HL-60/S4 treated with phorbol 12-myristate 13-acetate at 8.2 ng/mL for 4 days and 3 days (cell line): ENCODE measurements around the gene CLIP3.
"Not testable (repeated sequence)": the region's sequence is repeated elsewhere in the genome, so short reads cannot be mapped to it uniquely, and the experiment has no call there.

Source experiments
- in situ Hi-C: fragments of 300-500 bp; cut with MboI; formaldehyde crosslinking; loops from 2 replicates; pipeline ENCODE4 v1.15.0; 2022; ENCODE audit warnings: low sequenced_read_pairs

Gene CLIP3

DNA sequence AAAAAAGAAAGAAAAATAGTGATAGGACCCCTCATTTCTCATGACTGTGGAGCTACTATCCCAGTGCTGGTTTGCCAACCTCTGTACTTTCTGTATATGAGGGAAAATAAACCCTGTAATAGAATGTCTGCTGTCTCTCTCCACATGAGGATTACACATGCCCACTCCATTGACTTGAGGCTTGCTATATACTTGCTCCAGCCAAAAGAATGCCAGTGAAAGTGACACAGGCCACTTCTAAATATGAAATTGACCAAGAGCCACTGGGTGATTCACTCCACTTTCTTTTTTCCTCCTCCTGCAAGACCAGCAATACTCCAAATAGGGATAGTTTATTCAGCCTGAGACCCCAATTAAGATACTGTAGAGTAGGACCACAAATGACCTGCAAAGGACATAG is 15.2 kb upstream of the CLIP3 start:
- in situ Hi-C loops, result no loop called here

DNA sequence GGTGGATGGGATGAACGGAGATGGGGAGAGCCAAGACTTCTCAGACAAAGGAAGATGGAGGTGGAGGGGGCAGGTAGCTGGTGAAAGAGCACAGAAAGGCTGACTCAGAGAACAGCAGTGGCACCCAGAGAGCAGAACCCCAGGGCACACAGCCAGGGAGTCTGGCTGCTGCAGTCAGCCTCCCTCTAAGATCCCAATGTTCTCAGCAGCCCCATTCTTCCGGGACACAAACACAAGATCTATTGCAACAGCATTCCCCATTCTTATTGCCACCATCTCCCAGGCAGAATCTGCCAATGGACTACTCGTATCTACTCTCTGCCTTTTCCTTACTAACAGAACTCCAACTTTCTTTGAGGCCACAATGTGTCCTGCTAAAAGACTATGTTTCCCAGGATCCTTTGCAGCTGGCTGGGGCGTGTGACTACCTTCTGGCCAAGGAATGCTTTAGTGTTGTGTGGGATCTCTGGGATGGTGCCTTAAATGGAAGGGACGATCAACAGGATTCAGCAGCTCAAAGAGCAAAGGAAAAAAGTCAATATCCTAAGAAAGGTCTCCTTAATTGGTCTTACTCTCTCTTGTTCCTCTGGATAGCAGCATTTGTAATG is 13.9 kb upstream of the CLIP3 start:
- in situ Hi-C loops, result no loop called here

DNA sequence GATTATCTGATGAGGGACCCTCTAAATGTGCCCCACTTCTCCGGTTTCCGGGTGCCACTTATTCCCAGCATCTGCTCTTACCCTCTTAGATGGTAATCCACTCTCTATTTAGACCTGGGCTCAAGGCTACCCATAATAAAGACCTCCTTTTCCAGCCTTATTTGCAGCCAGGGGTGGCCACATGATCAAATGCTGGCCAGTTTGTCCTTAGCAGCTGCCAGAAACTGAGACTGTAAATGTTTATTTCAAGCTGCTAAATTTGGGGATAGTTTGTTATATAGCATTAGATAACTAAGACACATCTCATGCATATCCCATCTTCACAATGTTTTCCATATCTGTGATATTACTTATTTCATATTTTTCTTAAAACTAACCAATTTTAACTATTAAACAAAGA is 11.3 kb upstream of the CLIP3 start:
- in situ Hi-C loops, result no loop called here

DNA sequence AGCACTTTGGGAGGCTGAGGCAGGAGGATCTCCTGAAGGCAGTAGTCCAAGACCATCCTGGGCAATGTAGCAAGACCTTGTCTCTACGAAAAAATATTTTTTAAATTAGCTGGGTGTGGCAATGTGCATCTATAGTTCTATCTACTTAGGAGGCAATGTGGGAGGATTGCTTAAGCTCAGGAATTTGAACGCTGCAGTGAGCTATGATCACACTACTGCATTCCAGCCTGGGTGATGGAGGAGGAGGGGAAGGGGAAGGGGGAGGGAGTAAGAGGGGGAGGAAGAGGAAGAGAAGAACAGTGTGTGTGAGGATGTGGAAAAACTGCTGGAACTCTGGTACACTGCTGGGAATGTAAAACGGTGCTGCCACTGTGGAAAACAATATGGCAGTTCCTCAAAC is 9.2 kb upstream of the CLIP3 start:
- in situ Hi-C loops, result no loop called here

DNA sequence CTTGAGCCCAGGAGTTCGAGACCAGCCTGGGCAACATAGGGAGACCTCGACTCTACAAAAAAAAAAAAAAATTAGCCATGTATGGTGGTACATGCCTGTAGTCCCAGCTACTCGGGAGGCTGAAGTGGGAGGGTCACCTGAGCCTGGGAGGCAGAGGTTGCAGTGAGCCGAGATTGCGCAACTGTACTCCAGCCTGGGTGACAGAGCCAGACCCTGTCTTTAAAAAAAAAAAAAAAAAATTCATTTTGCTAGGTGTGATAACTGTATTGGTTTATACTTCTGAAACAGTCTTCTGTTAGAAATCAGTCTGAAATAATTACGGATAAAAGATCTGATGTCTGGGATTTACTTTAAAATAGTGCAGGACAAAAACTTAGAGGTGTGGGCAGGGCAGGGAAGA is 8.4 kb upstream of the CLIP3 start:
- in situ Hi-C loops, result not testable (repeated sequence)

DNA sequence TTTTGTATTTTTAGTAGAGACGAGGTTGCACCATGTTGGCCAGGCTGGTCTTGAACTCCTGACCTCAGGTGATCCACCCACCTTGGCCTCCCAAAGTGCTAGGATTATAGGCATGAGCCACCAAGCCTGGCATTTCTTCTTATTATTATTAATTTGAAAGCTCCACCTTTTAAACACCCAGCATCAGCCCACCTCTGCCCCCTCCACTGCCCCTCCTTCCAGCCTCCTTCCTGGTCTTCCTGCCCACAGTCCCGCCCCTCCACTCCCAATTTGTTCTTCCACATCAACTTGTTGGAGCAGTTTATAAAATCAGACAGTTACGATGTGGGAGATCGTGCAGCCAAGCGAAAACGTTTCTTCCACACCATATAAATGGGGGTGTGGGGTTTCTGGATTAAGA is 7.8 kb upstream of the CLIP3 start:
- in situ Hi-C loops, result no loop called here

DNA sequence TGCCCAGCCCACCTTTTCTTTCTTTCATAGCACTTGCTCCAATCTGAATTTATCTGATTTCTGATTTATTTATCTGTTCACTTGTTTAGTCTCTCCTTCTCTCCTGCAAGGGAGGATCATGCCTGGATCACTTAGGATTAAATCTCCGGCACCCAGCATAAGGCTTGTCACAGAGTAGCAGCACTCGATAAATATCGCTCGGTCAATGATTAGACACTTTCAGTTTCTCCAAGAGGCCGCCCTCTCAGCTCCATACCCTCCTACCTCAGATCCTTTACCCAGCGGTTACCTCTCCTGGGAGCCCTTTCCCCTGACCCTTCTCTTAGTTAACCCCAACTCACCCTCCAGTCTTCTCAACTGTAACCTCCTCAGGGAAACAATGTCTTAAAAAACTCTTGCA is 1.4 kb downstream of the CLIP3 start:
- in situ Hi-C loops, result no loop called here

DNA sequence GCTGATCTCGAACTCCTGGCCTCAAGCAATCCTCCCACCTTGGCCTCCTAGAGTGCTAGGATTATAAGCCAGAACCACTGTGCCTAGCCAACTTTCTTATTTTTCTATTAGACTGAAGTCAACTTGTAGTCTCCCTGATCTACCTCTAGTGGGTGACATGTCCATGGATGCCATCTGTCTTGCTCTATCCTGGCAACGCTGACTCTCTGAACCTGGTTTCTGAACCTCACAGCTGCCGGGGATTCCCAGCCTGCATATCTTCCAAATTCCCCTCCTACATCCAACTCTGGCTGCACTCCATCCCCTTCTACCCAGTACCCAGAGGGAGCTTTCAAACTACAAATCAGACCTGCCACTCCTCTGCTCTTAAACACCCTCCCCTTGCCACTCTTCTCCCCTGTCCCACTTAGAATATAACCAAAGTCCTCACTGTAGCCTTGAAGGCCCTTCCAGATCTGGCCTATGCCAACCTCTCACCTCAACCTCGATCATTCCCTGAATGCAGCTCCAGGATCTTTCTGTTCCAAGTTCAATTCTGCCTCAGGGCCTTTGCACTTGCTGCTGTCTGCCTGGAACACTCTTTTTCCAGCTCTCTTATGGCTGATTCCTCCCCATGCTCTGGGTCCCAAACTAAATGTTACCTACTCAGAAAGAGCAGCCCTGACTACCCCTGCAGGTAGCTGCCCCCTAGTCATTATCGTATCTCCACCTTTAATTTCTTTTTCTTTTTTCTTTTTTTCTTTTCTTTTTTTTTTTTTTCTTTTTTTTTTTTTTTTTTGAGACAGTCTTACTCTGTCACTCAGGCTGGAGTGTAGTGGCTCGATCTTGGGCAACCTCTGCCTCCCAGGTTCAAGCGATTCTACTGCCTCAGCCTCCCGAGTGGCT is 2.2 kb downstream of the CLIP3 start:
- in situ Hi-C loops, result no loop called here

DNA sequence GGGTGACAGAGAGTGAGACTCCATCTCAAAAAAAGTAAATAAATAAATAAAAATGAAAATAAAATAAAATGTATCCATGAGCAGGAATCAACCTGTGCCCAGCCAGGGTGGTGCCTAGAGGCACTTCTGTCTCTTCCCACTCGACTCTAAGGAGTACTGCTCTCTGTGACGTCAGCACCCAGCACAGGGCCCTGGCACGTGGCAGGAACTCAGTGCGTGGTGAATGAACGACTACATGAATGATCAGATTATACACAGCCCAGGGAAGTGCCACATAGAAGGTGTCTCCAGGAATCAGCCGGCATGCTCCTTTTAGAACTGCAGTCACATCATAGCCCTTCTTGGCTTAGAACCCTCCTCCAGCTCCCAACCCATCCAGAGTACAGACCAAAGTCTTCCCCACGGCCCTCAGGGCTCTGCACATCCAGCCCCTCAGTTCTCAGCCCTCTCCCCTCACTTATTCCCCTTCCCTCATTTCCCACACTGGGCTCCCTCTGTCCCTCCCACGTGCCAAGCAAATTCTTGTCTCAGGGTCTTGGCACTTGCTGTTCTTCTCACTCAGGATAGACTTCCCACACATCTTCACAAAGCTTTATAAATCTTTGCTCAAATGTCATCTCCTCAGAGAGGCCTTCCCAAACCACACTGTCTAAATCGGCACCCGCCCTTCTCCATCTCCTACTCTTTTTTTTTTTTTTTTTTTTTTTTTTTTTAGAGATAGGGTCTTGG is 4.2 kb downstream of the CLIP3 start:
- in situ Hi-C loops, result no loop called here

DNA sequence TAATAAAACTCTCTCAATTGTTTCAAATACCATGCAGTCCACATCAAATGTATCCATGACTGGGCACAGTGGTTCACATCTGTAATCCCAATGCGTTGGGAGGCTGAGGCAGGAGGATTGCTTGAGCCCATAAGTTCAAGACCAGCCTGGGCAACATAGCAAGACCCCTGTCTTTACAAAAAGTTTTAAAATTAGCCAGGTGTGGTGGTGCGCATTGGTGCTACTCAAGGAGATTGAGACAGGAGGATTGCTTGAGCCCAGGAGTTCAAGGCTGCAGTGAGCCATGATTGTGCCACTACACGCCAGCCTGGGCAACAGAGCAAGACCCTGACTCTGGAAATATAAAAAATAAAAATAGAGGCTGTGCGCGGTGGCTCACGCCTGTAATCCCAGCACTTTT is 5.0 kb downstream of the CLIP3 start:
- in situ Hi-C loops, result no loop called here

DNA sequence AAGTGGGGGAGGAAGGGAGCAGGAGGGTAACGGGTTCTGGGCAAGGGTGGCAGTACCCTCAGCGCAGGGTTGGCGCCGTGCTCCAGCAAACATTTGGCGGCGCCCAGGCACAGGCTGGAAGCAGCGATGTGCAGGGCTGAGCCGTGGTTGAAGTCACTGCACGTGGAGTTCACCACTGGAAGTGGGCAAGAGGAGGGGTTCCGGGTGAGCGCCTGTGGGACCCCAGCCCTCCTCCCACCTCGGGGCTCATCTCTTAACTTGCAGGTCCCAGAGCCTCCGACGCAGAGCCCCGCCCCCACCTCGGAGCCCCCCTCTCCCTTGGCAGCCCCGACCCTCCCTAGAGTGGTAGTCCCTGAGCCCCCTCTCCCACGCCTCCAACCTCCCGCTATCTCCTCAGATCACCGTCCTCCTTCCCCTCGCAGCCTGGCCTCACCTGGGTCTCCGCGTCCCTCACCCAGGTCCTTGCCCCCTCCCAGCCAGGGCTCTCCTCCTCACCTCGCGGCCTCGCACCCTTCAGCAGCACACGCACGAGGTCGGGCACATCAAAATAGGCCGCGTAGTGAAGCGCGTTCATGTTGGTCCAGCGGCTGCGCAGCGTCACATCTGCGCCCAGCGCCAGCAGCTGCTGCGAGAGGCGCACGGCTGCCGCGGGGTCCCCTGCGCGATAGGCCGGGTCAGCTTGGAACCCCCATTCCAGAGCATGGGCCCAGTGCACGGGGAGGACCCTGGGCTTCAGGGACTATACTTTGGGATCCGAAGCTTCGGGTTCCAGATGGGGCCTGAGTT is 6.4 kb downstream of the CLIP3 start:
- in situ Hi-C loops, result no loop called here

DNA sequence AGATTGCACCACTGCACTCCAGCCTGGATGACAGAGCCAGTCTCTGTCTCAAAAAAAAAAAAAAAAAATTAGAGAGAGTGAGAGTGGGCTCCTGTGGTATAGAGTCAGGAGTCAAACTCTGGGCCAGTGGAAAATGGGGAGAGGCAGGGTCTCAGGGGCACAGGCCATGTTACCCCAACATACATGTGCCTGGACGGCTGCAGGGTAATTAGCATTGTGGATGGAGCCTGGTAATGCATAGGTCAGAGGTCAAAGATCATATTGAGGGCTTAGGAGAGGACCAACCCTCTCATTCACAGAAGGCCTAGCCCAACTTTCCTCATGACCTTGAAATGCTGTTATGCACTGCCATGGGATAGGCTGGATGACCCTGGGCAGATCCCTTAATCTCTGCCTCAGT is 7.1 kb downstream of the CLIP3 start:
- in situ Hi-C loops, result no loop called here

DNA sequence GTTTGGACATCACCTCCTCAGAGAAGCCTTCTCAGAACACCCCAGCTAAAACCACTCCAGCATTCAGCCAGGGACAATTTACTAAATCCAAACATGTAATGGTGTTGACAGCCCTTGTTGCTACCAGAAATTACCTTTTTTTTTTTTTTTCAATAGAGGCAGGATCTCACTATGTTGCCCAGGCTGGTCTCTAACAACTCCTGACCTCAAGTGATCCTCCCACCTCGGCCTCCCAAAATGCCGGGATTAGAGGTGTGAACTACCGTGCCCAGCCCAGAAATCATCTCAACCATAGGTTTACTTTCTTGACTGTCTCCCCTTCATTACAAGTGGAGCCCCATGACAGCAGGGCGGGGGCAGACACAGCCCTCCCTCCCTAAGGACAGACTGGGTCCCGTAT is 9.2 kb downstream of the CLIP3 start:
- in situ Hi-C loops, result no loop called here

DNA sequence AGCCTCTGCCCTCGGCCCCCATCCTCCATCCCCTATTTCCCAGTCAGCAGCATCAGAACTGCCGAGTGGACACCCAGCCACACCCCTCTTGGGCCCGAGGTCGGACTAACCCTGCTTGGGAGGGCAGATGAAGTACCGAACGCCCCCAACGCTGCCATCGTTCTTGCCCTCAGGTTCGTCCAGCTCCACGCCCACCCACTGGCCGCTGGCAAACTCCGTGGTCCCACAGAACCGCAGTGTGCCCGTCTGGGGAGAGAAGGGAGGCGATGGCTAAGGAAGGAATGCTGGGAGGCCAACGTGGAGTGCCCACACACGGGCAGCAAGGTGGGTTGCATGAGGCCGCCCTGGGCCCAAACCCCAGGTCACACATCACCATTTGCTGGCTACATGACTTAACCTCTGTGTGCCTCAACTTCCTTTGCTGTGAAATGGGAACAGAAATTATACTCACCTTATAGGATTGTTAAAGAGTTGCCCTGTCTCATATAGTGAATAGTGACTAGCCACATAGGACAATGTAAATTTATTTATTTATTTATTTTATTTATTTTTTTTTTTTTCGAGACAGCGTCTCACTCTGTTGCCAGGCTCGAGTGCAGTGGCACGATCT is 13.5 kb downstream of the CLIP3 start:
- in situ Hi-C loops, result no loop called here

DNA sequence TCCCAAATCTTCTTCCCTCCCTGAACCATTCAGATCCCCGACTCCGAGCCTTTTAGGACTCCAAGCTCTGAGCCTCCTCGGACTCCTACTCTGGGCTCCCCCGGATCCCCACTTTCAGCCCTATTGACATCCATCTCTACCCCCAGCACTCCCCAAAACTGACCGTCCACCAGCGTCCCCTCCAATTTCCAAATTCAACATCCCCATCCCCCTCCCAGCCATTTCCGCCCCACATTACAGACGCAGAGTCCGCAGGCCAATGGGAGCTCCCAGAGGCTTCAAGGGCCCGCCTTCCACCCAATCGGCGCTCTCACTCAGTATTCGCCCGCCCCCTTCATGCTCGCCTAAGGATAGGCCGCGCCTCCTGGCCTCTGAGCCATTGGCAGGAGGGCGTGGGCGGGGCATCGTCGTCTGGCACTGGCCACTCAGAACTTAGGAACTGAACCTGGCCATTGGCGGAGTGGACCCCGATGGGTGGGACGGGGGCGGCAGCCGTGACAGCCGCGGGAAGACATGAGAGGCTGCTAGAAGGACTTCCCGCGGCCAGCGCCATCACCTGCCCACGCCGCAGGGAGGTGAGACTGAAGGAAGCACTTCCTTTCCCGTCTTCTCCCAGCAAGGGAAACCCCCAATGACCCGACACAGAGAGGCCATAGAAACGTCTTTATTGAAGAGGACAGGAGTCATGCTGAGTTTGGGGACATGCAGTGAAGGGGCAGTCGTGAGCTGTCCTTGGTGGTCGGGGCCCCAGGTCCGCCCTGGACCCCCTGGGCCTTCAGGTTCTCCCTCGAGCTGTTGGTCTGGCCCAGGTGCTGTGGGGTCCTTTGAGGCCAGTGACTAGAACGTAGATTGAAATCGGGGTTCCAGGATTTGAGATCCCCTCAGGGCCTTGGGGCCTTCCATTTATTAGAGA is 18.4 kb downstream of the CLIP3 start, which contains the start of gene ALKBH6:
Gene ALKBH6, minus strand, starts transcription at position 202 of the 913 bp plus-strand sequence. CDS start 816 bp downstream, outside the sequence.
- in situ Hi-C loops, result no loop called here

DNA sequence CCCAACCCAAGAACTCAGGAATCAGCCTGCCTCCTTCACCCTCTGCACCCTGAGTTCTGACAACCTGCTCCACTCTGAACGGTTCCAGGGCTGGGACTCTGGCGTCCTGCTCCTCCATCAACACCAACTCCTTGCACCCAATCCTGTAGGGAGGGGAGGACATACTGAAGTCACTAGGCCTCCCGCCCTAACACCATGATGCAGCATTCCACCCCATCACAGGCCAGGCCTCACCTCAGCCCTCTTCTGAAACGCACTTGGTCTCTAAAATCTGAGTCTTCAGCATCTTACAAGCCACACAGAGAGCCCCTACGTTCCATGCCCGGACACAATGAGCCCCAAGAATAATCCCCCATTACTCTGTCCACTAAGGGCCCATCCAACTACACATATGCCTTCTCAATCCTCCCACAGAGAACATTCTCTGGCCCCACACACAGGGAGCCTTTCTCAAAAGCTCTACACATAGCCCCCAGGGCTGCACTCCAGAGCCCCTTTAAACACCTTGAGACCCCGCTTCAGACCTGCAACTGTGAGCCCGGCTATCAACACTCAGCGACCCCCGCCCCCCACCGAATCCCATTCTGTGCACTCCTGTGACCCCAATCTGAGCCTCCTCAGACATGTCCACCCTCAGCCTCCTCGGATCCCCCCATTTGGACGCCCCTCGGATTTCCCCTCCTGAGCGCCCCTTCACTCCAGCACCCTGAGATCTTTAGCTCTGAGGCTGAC is 19.2 kb downstream of the CLIP3 start:
- in situ Hi-C loops, result no loop called here

DNA sequence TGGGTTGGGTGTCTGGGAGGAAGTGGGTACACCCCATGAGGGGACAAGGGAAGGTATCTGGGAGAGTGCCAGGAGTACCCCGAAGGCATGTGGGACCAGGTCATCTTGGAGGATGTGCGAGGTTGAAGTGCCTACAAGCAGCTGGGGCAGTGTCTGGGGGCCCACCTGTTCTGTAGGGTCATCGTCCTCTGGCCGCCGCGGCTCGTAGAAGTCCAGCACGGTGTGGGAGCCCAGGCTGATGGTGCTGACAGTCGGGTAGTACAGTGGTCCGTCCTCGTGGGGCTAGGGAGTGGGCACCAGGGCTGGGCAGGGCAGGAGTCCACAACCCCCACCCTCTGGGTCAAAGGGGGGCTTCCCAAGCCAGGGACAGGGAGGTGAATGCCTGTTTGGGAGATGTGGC is 22.3 kb downstream of the CLIP3 start:
- in situ Hi-C loops, result no loop called here

DNA sequence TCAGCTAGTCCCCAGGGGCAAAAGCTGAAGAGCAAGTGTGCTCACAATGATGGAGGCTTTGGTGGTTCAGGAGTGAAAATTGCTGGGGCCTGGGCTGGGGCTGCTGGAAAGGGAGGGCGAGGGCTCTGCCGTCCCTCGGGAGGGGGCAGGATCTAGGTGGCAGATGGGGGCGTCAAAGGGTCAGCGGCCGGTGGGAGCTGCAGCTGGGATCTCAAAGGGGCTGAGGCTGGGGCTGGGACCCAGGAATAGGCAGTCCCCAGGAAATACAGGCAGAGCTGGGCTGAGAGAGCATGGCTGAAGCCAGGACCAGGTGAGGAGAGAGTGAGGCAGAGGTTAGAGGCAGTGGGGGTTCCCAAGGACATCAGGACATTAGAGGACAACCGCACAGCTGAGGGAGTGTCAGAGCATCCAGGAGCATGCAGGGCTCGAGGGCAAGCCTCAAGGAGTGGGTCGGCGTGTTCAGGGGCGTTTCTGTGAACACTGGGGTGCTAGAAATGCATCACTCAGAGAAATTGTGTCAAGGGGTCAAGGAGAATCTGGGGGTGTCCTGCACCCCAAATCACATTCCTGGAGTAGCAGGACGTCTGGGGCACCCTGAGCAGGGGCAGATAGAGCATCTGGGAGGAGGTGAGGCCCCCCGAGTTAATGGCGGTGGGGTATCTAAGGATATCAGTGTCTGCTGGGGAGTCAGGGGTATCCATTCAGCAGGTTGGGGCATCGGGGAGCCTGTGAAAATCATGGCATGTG is 22.9 kb downstream of the CLIP3 start:
- in situ Hi-C loops, result no loop called here
